HCT116 (cell line): Measurements from ENCODE around the gene ZNF524.

Experiments used
- ATF3 ChIP-seq: IDR thresholded peaks from 2 replicates; pipeline ENCODE4 v1.6.1; 2012
- POLR2A ChIP-seq: IDR thresholded peaks from 2 replicates; pipeline ENCODE4 v1.7.0; 2011; ENCODE audit warnings: borderline replicate concordance; ENCODE audit not compliant: insufficient read depth, insufficient read length; ENCODE audit errors: extremely low read depth
- YY1 ChIP-seq: IDR thresholded peaks from 2 replicates; pipeline ENCODE4 v1.6.1; 2011; ENCODE audit warnings: low read length, low read depth, moderate library complexity, mild to moderate bottlenecking; ENCODE audit not compliant: insufficient replicate concordance; ENCODE audit errors: extremely low read depth

- TF ChIP-seq ATF3 (no peak), POLR2A (no peak), YY1 (no peak)
Observed at GRCh38 chr19:55606817-55607216, 6.7 kb downstream of the ZNF524 start.
